Measurements from ENCODE around the gene TUBB6.

TUBB6 gene

DNA sequence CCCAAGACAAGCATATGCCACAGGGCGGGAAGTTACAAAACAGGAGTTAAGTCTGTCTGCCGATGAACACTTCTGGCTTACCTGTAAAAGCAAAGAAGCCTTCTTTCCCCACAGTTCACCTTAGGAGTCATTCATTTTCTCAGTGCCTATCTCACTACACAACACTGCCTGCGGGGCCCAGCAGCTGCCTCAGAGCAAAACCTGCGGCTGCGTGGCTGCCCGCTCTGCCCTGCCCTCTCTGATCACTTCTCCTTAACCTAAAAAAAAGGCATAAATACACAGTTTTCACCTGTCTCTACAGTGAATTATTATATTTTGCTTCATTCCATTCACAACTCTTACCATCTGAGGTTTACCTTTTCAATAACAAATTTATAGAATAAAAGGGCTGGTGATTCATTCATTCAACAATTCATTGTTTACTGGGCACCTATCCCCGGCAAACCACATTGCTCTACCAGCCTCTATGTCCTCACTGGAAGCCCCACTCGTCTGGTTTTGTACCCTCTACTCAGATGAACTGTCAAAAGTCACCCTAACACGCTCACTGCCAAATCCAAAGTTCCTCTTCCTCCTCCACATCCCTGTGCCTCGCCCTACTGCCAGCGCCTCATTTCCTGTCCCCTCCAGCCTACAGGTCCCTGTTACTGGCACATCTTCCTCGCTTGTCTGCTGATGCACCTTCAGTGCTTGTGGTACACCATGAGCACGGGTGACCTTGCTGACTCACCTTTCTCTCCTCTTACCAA, 37.6 kb downstream of the TUBB6 start:
- DNase-seq: no peak

DNA sequence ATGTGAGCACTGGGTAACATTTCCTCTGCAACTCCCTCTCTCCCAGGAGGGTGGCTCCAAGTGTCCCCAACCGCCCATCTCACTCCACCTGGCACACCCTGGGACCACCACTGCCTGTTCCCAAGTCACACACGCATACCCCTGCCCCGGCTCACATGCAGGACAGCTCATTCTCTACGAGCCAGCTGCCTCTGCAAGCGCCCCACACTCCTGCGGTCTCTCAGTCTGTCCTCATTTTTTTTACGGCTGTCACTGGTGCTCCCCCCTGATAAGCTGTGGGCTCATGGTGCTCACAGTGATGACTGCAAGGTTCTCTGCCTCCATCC, 38.2 kb downstream of the TUBB6 start:
- DNase-seq: no peak

DNA sequence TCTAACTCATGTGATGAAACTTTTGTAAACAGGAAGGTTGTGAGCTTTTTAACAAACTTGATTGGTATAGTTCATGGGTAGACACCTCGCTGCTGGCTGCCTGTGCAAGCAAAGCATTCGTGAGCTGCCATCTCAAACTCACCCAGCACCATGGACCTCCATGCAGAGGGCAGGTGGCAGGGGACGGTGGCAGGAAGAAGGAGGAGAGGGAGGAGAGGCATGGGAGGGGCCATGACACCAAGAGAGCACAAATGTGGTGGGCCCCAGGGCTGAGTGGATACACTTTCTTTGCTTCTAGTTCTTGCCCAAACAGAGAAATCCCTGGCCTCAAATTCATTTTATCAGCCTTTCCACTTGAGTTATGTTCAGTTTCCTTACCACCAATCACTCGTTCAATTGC, 39.9 kb downstream of the TUBB6 start:
- DNase-seq: no peak

DNA sequence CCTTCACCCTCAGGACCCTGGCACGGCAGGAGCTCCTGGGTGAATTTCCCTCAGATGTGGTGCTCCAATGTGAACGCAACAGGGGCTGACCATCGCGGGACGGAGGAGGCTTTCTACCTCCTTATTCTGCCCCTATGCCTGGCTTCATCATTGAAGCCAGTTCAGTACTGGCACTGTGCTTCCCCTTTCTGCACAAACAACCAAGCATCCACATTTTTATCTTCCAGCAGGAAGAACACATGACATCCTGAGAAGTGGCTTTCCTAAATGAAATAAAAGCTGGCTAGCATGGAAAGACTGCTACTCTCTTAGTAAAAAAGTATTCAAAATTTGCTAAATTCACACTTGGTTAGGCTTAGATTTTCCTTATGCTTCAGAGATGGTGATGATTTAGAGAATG, 44.1 kb downstream of the TUBB6 start:
- no peak for DNase-seq

DNA sequence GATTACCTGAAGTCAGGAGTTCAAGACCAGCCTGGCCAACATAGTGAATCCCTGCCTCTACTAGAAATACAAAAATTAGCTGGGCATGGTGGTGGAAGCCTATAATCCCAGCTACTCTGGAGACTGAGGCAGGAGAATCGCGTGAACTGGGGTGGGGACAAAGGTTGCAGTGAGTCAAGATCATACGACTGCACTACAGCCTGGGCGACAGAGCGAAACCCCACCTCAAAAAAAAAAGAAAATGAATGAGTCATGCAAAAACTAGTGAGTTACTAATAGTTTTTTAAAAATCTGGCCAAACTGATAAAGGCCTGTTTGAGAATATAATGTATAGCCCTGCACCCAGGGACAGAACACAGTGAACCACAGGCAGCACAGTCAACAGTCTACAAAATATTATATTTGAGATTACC, 51.5 kb downstream of the TUBB6 start:
- no peak for DNase-seq

DNA sequence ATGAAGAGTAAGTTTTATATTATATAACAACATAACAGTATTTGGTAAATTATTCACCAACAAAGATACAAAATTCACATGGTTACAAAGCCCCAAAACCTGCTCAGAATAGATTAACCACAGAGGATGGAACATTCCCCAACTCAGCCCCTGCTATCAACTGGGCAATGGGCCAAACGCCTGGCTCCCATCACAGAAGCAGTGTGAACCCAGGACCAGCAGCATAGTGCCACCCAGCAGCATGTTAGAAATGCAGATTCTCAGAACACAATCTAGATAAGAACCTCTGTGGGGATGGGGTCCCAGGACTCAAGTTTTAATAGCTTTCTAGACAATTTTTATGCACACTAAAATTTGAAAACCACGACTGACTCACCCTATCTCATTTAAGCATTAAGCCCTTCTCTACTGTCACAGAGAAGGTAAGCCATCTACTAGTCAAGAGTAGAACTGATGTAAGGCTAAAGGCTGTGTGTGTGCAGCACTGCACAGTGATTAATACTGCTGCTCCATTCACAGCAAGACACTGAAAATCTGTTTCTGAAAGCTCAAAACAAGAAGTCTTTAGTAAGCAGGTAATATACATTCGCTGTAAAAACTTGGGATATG, 53.8 kb downstream of the TUBB6 start:
- no peak for DNase-seq

DNA sequence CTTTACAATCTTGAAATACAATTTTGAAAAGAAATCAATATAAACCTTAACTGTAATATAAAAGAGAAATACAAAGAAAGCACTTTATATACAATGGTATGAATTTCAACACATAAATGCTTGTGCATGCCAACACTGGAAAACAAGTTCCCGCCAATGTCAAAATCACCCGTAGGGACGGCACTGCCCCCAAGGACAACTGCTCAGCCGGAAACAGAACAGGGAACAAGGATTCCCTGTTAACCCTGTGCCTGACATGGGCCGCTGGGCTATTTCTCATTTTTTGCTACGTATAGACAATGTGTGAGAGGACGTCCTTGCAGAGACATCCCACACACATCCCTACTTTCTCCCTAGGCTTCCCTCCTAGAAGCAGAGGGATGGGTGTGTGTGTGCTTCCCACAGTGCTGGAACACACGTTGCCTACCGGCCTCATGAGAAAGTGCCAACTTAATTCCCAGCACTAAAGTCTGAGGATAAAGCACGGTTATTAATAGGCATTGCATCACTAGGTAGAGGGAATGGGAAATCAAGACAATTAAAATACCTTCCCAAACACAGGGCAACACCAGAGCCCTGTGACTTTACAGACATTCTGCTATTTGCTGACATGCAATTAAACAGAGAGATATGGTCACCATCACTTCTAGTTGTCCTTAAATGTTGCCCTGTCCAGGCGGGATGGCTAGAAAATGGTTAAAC, 54.6 kb downstream of the TUBB6 start:
- no peak for DNase-seq

DNA sequence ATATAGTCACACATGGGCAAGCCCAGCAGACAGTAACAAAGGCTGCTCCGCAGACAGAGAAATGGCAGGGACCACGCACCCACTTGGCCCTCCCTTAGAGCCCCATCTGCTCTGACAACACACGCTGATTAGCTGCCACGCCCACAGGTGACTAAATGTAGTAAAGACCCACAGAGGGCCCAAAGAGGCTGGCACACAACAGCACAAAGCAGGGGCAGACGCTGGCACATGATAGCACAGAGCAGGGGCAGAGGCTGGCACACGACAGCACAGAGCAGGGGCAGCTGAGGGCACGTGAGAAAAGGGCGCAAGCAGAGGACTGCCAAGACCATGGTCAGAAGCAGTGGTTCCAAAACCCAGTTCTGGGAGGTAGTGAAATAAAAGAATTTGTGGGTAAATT, 58.3 kb downstream of the TUBB6 start:
- no peak for DNase-seq

DNA sequence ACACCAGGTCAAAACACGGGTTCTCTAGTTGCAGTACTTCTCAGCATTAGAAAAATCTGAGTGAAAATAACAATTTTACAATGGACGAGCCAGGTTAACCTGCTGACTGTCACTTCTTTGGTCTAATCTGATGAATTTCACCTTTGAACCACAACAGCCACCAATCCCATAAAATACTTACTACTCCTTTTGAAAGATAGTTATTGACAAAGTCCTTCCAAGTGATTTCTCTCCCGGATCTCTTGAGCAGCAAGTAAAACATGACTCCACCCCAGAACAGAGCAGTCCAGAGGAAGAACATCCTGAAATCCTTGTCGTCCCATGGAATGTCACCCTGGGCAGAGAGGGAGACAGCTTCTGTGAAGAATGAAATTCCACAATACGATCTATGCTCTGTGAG, 58.7 kb downstream of the TUBB6 start:
- DNase-seq: no peak

DNA sequence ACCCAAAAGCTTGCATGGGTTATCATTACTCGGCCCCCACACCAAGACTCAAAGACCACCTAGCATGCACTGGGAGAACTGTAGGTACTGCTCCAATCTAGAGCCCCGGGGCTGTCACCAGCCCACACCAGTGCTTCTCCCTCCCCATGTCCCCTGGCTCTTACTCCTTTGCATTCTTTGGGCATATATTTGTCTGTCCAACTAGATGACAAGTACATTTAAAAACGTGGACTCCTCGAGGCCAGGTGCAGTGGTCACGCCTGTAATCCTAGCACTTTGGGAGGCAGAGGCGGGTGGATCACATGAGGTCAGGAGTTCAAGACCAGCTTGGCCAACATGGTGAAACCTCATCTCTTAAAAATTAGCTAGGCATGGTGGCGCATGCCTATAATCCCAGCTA, 61.2 kb downstream of the TUBB6 start:
- no peak for DNase-seq

DNA sequence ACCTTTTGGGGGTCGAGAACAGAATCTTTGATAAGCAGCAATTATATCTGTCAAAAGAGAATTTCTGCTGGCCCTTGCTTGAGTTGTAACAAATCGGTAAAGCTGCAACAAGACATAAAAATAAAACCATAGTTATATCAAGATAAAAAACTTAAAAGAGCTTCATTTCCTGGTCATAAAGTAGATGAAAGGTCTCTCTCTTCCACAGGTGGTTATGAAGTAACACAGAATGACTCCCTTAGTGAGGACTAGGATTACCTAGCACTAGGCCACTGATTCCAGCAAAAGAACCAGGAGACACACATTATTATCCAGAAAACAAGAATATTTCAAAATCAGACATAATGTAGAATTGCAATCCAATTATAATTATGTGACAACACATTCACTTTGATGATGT, 63.5 kb downstream of the TUBB6 start:
- no peak for DNase-seq

DNA sequence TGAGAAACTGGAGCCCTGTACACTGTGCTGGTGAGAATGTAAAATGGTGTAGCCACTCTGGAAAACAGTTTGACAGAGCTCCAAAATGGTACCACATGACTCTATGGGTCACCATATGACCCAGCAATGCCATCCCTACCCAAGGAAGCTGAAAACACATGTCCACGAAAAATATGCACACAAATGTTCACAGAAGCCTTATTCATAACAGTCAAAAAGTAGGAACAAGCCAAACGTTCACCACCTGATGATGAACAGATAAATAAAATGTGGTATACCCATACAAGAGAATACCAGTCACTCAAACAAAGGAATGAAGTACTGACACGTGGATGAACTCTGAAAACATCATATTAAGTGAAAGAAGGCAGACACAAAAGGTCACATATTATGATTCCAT, 64.4 kb downstream of the TUBB6 start:
- DNase-seq: no peak

DNA sequence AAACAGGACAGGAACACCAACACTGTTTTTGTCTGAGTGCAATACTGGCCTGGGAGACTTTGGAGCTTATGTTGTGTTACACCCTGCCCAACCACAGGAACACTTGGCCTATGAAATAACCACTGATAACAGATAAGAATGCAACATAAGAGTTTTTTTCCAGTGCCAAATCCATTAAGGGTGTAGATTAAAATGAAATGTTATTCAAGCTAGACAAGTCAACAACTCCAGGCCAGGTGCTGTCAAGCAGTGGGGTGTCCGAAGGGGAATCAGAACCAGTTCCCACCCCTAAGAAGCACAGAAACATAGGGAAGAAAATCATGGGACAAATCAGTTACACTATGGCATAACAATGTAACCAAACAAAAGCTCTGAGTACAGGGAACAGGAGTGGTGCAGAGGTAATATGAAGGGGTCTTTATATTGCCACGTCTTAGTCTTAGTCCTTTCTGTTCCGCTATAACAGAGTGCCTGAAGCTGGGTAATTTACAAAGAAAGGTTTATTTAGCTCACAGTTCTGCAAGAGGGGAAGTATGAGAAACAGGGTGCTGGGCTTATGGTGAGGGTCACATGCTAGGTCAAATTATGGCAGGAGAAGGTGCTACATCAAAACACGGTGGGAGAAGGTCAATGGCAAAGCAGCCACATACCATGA, 65.2 kb downstream of the TUBB6 start:
- DNase-seq: no peak

DNA sequence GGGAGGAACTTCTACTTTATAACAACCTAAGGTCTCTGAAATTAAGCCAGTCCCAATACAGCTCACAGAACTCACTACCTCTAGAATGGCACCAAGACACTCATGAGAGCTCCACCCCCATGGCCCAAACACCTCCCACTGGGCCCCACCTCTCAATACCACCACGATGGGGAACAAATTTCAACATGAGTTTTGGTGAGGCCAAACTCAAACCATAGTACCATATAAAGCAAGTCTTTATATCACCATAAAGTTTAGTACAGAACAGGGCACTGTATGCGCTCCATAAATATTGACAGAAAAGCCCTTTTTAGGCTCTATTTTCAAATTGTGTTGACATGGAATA, 65.7 kb downstream of the TUBB6 start:
- no peak for DNase-seq

DNA sequence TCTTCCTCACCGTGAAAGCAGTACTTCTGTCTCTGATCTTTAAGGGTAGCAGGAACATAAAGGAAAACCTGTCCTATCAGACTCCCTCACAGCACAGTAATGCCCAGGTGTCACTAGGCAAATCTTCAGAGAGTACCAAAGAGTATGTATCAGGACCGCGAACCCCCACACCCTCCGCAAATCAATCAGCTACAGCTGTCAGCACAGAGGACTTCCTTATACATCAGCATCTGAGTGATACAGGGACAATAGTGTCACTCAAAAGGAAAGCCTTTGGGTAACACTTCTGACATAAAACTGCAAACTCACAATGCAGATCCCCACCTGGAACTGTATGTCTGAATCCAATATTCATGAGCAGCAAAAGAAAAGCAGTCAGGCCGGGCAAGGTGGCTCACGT, 66.4 kb downstream of the TUBB6 start:
- no peak for DNase-seq
